Measurements from ENCODE around the gene MMP24OS.

MMP24OS gene

GRCh38 chr20:35305682-35306556 lies 28.0 kb upstream of the MMP24OS start:
- peak; percentile 51 for DNase-seq

- DNase-seq: no peak
These were observed 27.0 kb upstream of the MMP24OS start for GRCh38 chr20:35304956-35305355.

GRCh38 chr20:35303735-35304491 lies 26.0 kb upstream of the MMP24OS start:
- peak; percentile 95 for DNase-seq

- no peak for DNase-seq
These were observed 25.4 kb upstream of the MMP24OS start for GRCh38 chr20:35303382-35303734.

GRCh38 chr20:35302421-35303335 lies 24.8 kb upstream of the MMP24OS start:
- peak; percentile 93 for DNase-seq

- no peak for DNase-seq
These were observed 23.5 kb upstream of the MMP24OS start for GRCh38 chr20:35301426-35301825.

- no peak for DNase-seq
These were observed 22.7 kb upstream of the MMP24OS start for GRCh38 chr20:35300469-35301262.

GRCh38 chr20:35299780-35300179 lies 21.9 kb upstream of the MMP24OS start:
- no peak for DNase-seq

- DNase-seq: no peak
These were observed 20.3 kb upstream of the MMP24OS start for GRCh38 chr20:35298264-35298663.

- DNase-seq: no peak
These were observed 19.8 kb upstream of the MMP24OS start for GRCh38 chr20:35297740-35298139.

GRCh38 chr20:35297155-35297554 lies 19.2 kb upstream of the MMP24OS start:
- DNase-seq: peak; percentile 16

GRCh38 chr20:35296101-35296554 lies 18.2 kb upstream of the MMP24OS start:
- peak; percentile 91 for DNase-seq

- DNase-seq: no peak
These were observed 17.8 kb upstream of the MMP24OS start for GRCh38 chr20:35295674-35296073.

GRCh38 chr20:35295058-35295457 lies 17.1 kb upstream of the MMP24OS start:
- DNase-seq: no peak

GRCh38 chr20:35294293-35294685 lies 16.4 kb upstream of the MMP24OS start:
- no peak for DNase-seq

GRCh38 chr20:35293303-35294292 lies 15.7 kb upstream of the MMP24OS start:
- no peak for DNase-seq

- no peak for DNase-seq
These were observed 14.8 kb upstream of the MMP24OS start for GRCh38 chr20:35292504-35293285.

GRCh38 chr20:35291654-35292503 lies 14.0 kb upstream of the MMP24OS start, which contains the start of gene FAM83C:
Gene FAM83C, minus strand, starts transcription at chr20:35292425. Its CDS starts 121 bp downstream, at chr20:35292304.
- no peak for DNase-seq

GRCh38 chr20:35290887-35291417 lies 13.0 kb upstream of the MMP24OS start:
- no peak for DNase-seq
